Hepatocyte (in vitro differentiated cells): ENCODE results near the gene FOXB1. TPM values are rescaled to one million over a fixed set of nuclear protein-coding genes. Genes with fewer than 3 reads are reported as not detected.

Source experiments
- DNase-seq: peaks from one replicate; pipeline ENCODE4 v3.0.0-alpha.2; 2016; ENCODE audit warnings: low spot score
- H2AFZ ChIP-seq: fragments of 200-600 bp; sonication (generic); 2 replicates; pipeline ENCODE4 v1.6.0; 2016; ENCODE audit warnings: antibody characterized with exemption, mild to moderate bottlenecking
- H3K27ac ChIP-seq: fragments of 200-600 bp; sonication (generic); 2 replicates; pipeline ENCODE4 v1.5.1; 2016; ENCODE audit warnings: mild to moderate bottlenecking
- H3K27me3 ChIP-seq: fragments of 200-600 bp; sonication (generic); 2 replicates; pipeline ENCODE4 v1.6.1; 2016
- H3K36me3 ChIP-seq: fragments of 200-600 bp; sonication (generic); replicated peaks from 2 replicates; pipeline ENCODE4 v1.5.1; 2016; ENCODE audit warnings: low read depth; ENCODE audit not compliant: insufficient read depth
- H3K4me1 ChIP-seq: fragments of 200-600 bp; sonication (generic); 2 replicates; pipeline ENCODE4 v1.5.1; 2016; ENCODE audit warnings: mild to moderate bottlenecking, moderate library complexity; ENCODE audit not compliant: insufficient read depth
- H3K4me2 ChIP-seq: fragments of 200-600 bp; sonication (generic); 2 replicates; pipeline ENCODE4 v1.6.0; 2016
- H3K4me3 ChIP-seq: fragments of 200-600 bp; sonication (generic); 2 replicates; pipeline ENCODE4 v1.5.1; 2016; ENCODE audit warnings: mild to moderate bottlenecking
- H3K79me2 ChIP-seq: fragments of 200-600 bp; sonication (generic); 2 replicates; pipeline ENCODE4 v1.6.0; 2017; ENCODE audit warnings: mild to moderate bottlenecking
- H3K9me2 ChIP-seq: fragments of 200-600 bp; sonication (generic); replicated peaks from 2 replicates; pipeline ENCODE4 v1.6.0; 2017; ENCODE audit warnings: mild to moderate bottlenecking; ENCODE audit not compliant: insufficient read depth
- H3K9me3 ChIP-seq: fragments of 200-600 bp; sonication (generic); 2 replicates; pipeline ENCODE4 v1.5.1; 2016; ENCODE audit warnings: low read depth, mild to moderate bottlenecking
- H4K20me1 ChIP-seq: fragments of 200-600 bp; sonication (generic); 2 replicates; pipeline ENCODE4 v1.6.0; 2016; ENCODE audit warnings: mild to moderate bottlenecking; ENCODE audit not compliant: insufficient read depth, poor library complexity, severe bottlenecking
- EZH2 ChIP-seq: fragments of 200-600 bp; sonication (generic); IDR thresholded peaks from 2 replicates; pipeline ENCODE4 v1.6.1; 2016; ENCODE audit warnings: antibody characterized with exemption, mild to moderate bottlenecking, borderline replicate concordance
- EZH2phosphoT487 ChIP-seq: fragments of 200-600 bp; sonication (generic); IDR thresholded peaks from one replicate; pipeline ENCODE4 v1.6.1; 2018; ENCODE audit warnings: antibody characterized with exemption, mild to moderate bottlenecking, low read depth, moderate library complexity; ENCODE audit not compliant: unreplicated experiment, severe bottlenecking
- WGBS: methylation state at CpG from one replicate; pipeline ENCODE4 v1.1.6; 2016; ENCODE audit warnings: low lambda C conversion rate; ENCODE audit errors: missing lambda C conversion rate; 5-methylcytosine and 5-hydroxymethylcytosine counted together
- polyA plus RNA-seq: library from polyadenylated mRNA; unstranded; fragments of >200 nt; fragmentation: Nextera tagmentation; extraction: Ambion mirVana; gene quantifications from 2 replicates; pipeline ENCODE4 v1.2.1, GENCODE V29; 2016
- total RNA-seq: library from RNA; depleted of rRNA; stranded (reverse); fragments of >200 nt; gene quantifications from 2 replicates; pipeline ENCODE4 v1.2.3, GENCODE V29; 2014
- TF ChIP-seq, protein P1 (sequence below): fragments of 200-600 bp; sonication (generic); IDR thresholded peaks from 2 replicates; pipeline ENCODE4 v1.5.1; 2016; ENCODE audit warnings: antibody characterized with exemption, mild to moderate bottlenecking; ENCODE audit not compliant: poor library complexity

Gene FOXB1
- total RNA-seq (not detected in 2 replicates), polyA plus RNA-seq (0.32 TPM in 1 of 2 replicates, not detected in the other)

DNA sequence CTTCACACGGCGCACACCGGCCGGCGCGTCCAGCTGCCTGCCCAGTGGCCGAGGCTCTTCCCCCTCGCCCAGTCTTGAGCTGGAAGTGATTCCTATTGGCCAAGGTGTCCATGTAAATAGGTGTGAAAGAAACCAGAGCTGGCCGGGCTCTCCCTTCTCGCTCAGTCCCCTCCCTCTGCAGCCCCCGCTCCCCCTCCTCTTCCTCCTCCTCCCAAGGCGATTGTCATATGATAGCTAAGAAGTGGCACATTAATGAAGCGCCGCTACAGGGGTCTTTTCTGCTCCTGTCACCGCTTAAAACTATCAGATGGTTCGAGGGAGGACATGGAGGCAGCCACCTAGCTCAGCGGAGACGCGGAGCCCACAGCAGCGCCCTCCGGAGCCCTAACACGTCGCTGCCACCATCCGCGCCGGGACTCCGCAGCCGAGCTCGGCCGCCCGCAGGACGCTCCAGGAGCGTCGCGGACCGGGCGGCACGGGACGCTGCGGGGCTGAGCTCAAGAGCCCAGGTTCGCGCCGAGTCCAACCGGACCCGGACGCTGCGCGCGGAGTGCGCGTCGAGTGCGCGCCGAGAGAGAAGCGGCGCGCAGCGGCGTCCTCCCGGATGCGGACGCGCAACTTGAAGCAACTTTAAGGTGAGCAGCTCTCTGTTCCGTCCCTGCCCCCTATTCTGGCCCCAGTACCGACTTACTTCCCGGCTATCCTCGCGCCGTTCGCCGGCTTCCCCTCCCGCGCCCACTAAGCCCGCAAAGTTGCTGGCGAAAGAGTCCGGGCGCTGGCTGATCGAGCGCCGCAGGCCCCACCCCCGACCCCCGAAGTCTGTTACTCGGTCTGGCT, at the start of gene FOXB1:
TSS of gene FOXB1 (plus strand) at position 303 of the 837 bp plus-strand sequence. CDS start 653 bp downstream, outside the sequence.
- Histone ChIP-seq H3K9me2 (no peaks in the 10 kb centered on the region), H2AFZ (peak within 1 kb of the TSS; percentile 29), H3K9me3 (no peaks in the 10 kb centered on the region), H3K4me2 (peak within 1 kb of the TSS; percentile 74), H3K79me2 (no peaks in the 10 kb centered on the region), H3K4me3 (no peak within 1 kb of the TSS), H3K36me3 (no peaks in the 10 kb centered on the region), H3K4me1 (peaks cover 25% of the 10 kb centered on the region), H3K27ac (no peak within 1 kb of the TSS), H4K20me1 (no peaks in the 10 kb centered on the region), H3K27me3 (peaks cover 99% of the 10 kb centered on the region)
- WGBS, result 1% methylated on average over 78 of the region's 84 CpGs
- DNase-seq, result peak; percentile 35
- TF ChIP-seq, protein P1, sequence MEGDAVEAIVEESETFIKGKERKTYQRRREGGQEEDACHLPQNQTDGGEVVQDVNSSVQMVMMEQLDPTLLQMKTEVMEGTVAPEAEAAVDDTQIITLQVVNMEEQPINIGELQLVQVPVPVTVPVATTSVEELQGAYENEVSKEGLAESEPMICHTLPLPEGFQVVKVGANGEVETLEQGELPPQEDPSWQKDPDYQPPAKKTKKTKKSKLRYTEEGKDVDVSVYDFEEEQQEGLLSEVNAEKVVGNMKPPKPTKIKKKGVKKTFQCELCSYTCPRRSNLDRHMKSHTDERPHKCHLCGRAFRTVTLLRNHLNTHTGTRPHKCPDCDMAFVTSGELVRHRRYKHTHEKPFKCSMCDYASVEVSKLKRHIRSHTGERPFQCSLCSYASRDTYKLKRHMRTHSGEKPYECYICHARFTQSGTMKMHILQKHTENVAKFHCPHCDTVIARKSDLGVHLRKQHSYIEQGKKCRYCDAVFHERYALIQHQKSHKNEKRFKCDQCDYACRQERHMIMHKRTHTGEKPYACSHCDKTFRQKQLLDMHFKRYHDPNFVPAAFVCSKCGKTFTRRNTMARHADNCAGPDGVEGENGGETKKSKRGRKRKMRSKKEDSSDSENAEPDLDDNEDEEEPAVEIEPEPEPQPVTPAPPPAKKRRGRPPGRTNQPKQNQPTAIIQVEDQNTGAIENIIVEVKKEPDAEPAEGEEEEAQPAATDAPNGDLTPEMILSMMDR, result no peak
- peak; percentile 95 for TF ChIP-seq EZH2

DNA sequence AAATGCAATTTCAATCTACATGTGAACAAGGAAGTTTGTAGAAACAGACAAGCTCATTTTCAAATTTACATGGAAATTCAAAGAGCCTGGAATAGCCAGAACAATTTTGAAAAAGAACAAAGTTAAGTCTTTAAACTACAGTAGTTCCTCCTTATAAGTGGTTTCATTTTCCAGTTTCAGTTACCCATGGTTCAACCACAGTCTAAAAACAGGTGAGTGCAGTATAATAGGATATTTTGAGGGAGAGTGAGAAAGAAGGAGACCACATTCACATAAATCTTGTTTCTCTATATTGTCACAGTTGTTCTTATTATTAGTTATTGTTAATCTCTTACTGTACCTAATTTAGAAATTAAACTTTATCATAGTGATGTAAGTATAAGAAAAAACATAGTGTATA, 45.8 kb upstream of the FOXB1 start:
- no peak for DNase-seq
- Histone ChIP-seq H3K27me3 (no peaks in the 10 kb centered on the region), H3K27ac (no peak overlapping the region), H3K4me1 (no peaks in the 10 kb centered on the region), H2AFZ (no peak overlapping the region), H3K4me3 (no peak overlapping the region), H4K20me1 (no peaks in the 10 kb centered on the region), H3K9me3 (peaks cover 5% of the 10 kb centered on the region), H3K79me2 (no peaks in the 10 kb centered on the region), H3K4me2 (no peak overlapping the region), H3K9me2 (no peaks in the 10 kb centered on the region), H3K36me3 (no peaks in the 10 kb centered on the region)
- TF ChIP-seq, protein P1, result no peak
- TF ChIP-seq EZH2 (no peak), EZH2phosphoT487 (no peak)

DNA sequence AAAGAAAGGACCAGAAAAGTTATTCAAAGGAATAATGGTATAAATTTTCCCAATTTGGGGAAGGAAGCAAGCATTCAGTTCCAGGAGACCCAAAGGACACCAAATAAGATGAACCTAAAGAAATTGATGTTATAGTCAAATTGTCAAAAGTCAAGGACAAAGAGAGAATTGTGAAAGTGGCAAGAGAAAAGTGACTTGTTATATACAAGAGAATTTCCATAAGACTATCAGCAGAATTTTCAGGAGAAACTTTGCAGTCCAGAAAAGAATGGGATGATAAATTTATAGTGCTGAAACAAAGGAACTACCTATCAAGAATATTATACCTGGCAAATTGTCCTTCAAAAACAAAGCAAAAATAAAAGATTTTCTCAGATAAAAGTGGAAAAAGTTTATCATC, 43.8 kb upstream of the FOXB1 start:
- H3K4me1 ChIP-seq, result no peaks in the 10 kb centered on the region
- H2AFZ ChIP-seq, result no peak overlapping the region
- H3K36me3 ChIP-seq, result no peaks in the 10 kb centered on the region
- no peak overlapping the region for H3K27ac ChIP-seq
- H4K20me1 ChIP-seq, result no peaks in the 10 kb centered on the region
- no peak overlapping the region for H3K4me2 ChIP-seq
- no peaks in the 10 kb centered on the region for H3K9me2 ChIP-seq
- no peaks in the 10 kb centered on the region for H3K79me2 ChIP-seq
- no peaks in the 10 kb centered on the region for H3K27me3 ChIP-seq
- DNase-seq, result no peak
- no peak overlapping the region for H3K4me3 ChIP-seq
- peaks cover 5% of the 10 kb centered on the region for H3K9me3 ChIP-seq
- no peak for TF ChIP-seq EZH2phosphoT487
- TF ChIP-seq, protein P1, result no peak
- TF ChIP-seq EZH2, result no peak
